ENCODE measurements around the gene ARHGAP42.

DNA sequence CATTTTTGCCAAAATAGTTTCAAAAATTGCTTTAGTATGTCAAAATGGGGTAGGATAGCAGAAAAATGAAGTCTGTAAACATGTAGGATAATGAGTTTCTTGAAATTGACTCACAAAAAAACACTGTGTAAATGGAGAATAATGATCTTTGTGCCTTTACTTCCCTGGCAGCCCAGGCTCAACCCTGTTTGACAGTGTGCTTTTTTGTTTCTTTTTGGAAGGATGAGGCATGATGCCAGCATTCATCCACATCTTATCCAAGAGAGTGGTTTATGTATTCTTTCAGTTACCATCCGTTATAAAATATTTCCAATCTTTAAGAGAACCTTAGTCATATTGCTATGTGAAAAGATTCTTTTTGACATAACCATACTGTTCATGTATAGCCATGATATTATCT lies 70.6 kb downstream of the ARHGAP42 start:
- TF ChIP-seq PHF21A (CRISPR knock-in tag; IDR thresholded peaks at IDR 0.05): no peak
- no peak for TF ChIP-seq TEAD2 (CRISPR knock-in tag; IDR thresholded peaks at IDR 0.05)
- TF ChIP-seq, protein P1, sequence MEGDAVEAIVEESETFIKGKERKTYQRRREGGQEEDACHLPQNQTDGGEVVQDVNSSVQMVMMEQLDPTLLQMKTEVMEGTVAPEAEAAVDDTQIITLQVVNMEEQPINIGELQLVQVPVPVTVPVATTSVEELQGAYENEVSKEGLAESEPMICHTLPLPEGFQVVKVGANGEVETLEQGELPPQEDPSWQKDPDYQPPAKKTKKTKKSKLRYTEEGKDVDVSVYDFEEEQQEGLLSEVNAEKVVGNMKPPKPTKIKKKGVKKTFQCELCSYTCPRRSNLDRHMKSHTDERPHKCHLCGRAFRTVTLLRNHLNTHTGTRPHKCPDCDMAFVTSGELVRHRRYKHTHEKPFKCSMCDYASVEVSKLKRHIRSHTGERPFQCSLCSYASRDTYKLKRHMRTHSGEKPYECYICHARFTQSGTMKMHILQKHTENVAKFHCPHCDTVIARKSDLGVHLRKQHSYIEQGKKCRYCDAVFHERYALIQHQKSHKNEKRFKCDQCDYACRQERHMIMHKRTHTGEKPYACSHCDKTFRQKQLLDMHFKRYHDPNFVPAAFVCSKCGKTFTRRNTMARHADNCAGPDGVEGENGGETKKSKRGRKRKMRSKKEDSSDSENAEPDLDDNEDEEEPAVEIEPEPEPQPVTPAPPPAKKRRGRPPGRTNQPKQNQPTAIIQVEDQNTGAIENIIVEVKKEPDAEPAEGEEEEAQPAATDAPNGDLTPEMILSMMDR (CRISPR knock-in tag; IDR thresholded peaks at IDR 0.05): no peak
- TF ChIP-seq SMC3 (IDR thresholded peaks at IDR 0.05; ENCODE audit: low read length): no peak
- no peak for TF ChIP-seq MYC (CRISPR knock-in tag; IDR thresholded peaks at IDR 0.05; ENCODE audit: borderline replicate concordance)
- TF ChIP-seq SUZ12 (IDR thresholded peaks at IDR 0.05; ENCODE audit: low read depth, low read length): no peak
- TF ChIP-seq ZBTB20 (CRISPR knock-in tag; IDR thresholded peaks at IDR 0.05; ENCODE audit: borderline replicate concordance, low read depth): no peak

Measured in HepG2 (cell line).